Cardiac muscle cell (in vitro differentiated cells and primary cell): ENCODE measurements around the gene STX16. TPM values are rescaled to one million over a fixed set of nuclear protein-coding genes. Genes with fewer than 3 reads are reported as not detected.
"Not testable (repeated sequence)": the region's sequence is repeated elsewhere in the genome, so short reads cannot be mapped to it uniquely, and the experiment has no call there.

ENCODE experiments used
- DNase-seq, 2 donors: peaks; one replicate each; pipeline versions ENCODE4 v3.0.0 to v3.0.0-alpha.2; 2010 to 2017; ENCODE audit warnings: low read depth in 1 of 2, low spot score in 1 of 2
- H3K27ac ChIP-seq: fragments of 200-600 bp; sonication (generic); 2 replicates; pipeline ENCODE4 v1.5.1; 2016
- H3K27me3 ChIP-seq: fragments of 200-600 bp; sonication (generic); 2 replicates; pipeline ENCODE4 v1.6.0; 2016; ENCODE audit warnings: control low read depth
- H3K36me3 ChIP-seq: fragments of 200-600 bp; sonication (generic); 2 replicates; pipeline ENCODE4 v1.5.1; 2016; ENCODE audit warnings: control low read depth
- H3K4me1 ChIP-seq: fragments of 200-600 bp; sonication (generic); 2 replicates; pipeline ENCODE4 v1.8.1; 2017; ENCODE audit warnings: low read depth, mild to moderate bottlenecking, mixed run types
- H3K4me3 ChIP-seq: fragments of 200-600 bp; sonication (generic); 2 replicates; pipeline ENCODE4 v1.5.1; 2016; ENCODE audit warnings: mild to moderate bottlenecking
- H3K9me3 ChIP-seq: fragments of 200-600 bp; sonication (generic); 2 replicates; pipeline ENCODE4 v1.5.1; 2017; ENCODE audit warnings: low read depth, mild to moderate bottlenecking, control low read depth
- polyA plus RNA-seq: library from polyadenylated mRNA; unstranded; fragments of >200 nt; fragmentation: Nextera tagmentation; extraction: Ambion mirVana; gene quantifications from 2 replicates; pipeline ENCODE4 v1.2.1, GENCODE V29; 2016
- total RNA-seq: library from RNA; depleted of rRNA; stranded (reverse); fragments of >200 nt; gene quantifications from 2 replicates; pipeline ENCODE4 v1.2.3, GENCODE V29; 2016
- TF ChIP-seq, protein P1 (sequence below): IDR thresholded peaks from 2 replicates; pipeline ENCODE4 v1.5.1; 2012; ENCODE audit warnings: low read depth, mild to moderate bottlenecking, low read length

STX16 gene
- total and polyA plus RNA-seq, 2 experiments from 2014 or later: 55.5 to 58.1 TPM

DNA sequence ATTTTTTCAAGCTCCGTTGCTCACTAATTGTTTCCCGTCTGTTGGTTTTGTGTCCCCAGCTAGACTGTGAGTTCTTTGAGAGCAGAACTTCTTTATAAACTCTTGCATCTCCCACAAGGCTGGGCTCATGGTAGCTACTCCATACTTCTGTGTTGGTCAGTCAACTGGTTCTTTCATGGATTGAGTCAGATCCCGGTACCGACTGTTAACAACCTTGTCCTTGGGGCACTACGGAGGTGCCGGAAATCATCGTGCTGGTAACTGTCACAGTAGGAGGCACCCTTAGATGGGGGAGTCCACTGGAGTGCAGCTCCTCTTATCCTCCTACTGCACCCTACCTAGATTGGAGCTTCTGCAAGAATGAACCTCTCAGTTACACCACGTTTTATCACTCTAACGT lies 8.6 kb upstream of the STX16 start:
- Histone ChIP-seq H3K36me3 (no peaks in the 10 kb centered on the region), H3K4me1 (no peaks in the 10 kb centered on the region), H3K27me3 (no peaks in the 10 kb centered on the region), H3K27ac (no peak overlapping the region), H3K4me3 (no peak overlapping the region), H3K9me3 (no peaks in the 10 kb centered on the region)
- TF ChIP-seq, protein P1, sequence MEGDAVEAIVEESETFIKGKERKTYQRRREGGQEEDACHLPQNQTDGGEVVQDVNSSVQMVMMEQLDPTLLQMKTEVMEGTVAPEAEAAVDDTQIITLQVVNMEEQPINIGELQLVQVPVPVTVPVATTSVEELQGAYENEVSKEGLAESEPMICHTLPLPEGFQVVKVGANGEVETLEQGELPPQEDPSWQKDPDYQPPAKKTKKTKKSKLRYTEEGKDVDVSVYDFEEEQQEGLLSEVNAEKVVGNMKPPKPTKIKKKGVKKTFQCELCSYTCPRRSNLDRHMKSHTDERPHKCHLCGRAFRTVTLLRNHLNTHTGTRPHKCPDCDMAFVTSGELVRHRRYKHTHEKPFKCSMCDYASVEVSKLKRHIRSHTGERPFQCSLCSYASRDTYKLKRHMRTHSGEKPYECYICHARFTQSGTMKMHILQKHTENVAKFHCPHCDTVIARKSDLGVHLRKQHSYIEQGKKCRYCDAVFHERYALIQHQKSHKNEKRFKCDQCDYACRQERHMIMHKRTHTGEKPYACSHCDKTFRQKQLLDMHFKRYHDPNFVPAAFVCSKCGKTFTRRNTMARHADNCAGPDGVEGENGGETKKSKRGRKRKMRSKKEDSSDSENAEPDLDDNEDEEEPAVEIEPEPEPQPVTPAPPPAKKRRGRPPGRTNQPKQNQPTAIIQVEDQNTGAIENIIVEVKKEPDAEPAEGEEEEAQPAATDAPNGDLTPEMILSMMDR: no peak
- DNase-seq: no peak

DNA sequence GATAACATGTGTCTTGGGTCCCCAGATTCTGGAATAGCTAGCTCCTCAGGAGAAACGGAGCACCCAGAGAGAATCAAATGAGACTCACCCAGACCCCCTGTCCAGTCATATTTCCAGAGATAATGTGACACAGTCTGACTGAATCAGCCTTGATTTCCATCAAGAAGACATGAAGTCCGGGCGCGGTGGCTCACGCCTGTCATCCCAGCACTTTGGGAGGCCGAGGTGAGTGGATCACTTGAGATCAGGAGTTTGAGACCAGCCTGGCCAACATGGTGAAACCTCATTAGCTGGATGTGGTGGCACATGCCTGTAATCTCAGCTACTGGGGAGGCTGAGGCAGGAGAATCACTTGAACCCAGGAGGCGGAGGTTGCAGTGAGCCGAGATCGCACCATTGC lies 8.2 kb upstream of the STX16 start:
- not testable (repeated sequence) for H3K27ac ChIP-seq, H3K4me3 ChIP-seq, H3K4me1 ChIP-seq, DNase-seq, H3K27me3 ChIP-seq, H3K36me3 ChIP-seq, H3K9me3 ChIP-seq

DNA sequence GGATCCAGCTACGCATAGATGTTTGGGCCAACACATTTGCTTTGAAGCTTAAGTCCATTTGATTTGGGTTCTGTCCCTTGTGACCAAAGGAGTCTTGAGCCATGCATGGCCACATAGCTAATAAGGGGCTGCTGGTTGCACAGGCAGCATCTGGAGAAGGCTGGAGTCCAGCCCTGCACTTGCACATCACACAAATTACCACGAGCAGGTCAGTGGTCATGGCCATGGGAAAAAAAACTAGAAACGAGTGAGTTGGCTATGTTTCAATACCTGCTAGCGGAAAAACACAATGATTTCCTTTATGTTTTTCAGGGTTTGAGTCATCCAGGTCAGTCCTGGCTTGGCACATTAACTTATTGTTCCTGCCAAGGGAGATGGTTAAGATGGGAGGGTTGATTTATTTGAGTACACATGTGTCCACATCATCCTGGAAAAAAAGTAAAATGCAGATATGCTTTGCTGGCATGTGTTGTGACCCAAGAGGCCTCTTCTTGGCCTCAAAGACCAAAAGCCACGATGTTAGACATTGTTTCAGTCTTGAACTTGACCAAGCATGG lies 5.6 kb upstream of the STX16 start:
- H3K27ac ChIP-seq: no peak overlapping the region
- H3K4me3 ChIP-seq: no peak overlapping the region
- TF ChIP-seq, protein P1: no peak
- peak in 1 of 2 donors; percentile 67 for DNase-seq
- no peaks in the 10 kb centered on the region for H3K27me3 ChIP-seq
- H3K9me3 ChIP-seq: no peaks in the 10 kb centered on the region
- H3K4me1 ChIP-seq: no peaks in the 10 kb centered on the region
- no peaks in the 10 kb centered on the region for H3K36me3 ChIP-seq

DNA sequence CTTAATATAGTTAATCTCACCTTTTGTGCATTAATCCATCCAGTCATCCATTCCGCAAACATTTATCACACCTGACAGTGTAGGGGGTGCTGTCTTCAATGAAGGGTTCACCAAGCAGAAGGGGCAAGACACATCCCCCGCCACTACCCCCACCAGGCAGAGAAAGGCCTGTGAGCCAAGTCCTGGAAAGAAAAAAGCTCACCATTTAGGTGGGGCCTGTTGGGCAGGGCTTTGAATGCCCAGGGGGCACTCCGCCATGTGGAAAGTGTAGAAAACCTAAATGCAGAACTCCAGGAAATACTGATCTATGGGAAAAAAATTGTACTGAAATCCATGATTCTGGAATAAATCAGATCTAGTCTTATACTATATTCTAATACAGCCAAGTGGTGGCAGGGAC lies 4.8 kb upstream of the STX16 start:
- TF ChIP-seq, protein P1: no peak
- Histone ChIP-seq H3K4me1 (no peaks in the 10 kb centered on the region), H3K27ac (no peak overlapping the region), H3K4me3 (no peak overlapping the region), H3K9me3 (no peaks in the 10 kb centered on the region), H3K36me3 (no peaks in the 10 kb centered on the region), H3K27me3 (no peaks in the 10 kb centered on the region)
- no peak for DNase-seq

DNA sequence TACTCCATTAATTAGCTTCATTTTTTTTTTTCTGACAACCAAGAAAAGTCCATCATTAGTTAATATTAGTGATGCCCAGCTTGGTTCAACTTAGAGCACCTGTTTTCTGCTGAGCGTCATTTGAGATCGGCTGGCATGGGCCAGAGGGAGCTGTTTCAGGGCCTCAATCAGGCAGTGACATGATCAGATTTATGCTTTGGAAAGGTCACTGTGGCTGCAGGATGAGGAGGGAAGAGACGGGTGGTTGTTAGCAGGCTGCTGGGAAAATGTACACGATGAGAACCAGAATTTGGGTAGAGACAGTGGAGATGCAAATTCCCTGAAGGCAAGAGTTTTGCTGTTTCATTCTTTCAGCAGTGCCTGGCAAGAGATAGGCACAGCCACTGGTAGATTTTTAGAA lies 4.4 kb upstream of the STX16 start:
- Histone ChIP-seq H3K9me3 (no peaks in the 10 kb centered on the region), H3K36me3 (no peaks in the 10 kb centered on the region), H3K27me3 (no peaks in the 10 kb centered on the region), H3K4me3 (no peak overlapping the region), H3K4me1 (no peaks in the 10 kb centered on the region), H3K27ac (no peak overlapping the region)
- TF ChIP-seq, protein P1: no peak
- no peak for DNase-seq

DNA sequence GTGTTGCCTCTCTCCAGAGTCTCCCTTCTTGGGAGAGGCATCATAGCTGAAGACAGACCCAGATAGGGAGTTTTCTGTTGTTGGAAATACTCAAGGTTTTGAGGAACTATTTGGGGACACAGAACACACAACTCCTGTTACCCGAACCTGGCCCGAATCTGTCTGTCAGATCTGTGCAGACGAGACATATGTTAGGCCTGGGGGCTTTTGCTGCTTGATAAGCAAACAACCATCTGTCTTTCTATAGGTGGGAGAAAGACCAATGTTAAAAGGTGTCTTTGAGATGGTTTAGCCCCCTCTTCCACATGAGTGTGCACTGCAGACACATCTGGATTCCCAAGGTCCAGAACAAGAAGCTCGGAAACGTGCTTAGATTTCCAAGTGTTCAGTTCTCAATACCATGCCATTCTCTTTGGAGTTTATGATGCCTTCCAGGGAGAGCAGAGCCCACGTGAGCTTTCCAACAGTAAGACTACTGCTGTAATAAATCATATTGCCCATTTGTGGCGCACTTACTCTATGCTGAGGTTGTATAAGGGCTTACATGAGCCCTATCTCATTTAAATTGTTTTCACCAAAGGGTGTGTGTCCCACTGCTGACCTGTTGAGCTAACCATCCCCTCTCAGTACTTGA lies 3.8 kb upstream of the STX16 start:
- H3K9me3 ChIP-seq: no peaks in the 10 kb centered on the region

More for the DNA sequence above, 3.8 kb upstream of the STX16 start:
- H3K27me3 ChIP-seq: no peaks in the 10 kb centered on the region
- DNase-seq: no peak
- H3K36me3 ChIP-seq: no peaks in the 10 kb centered on the region
- H3K27ac ChIP-seq: no peak overlapping the region
- no peaks in the 10 kb centered on the region for H3K4me1 ChIP-seq
- TF ChIP-seq, protein P1: no peak
- no peak overlapping the region for H3K4me3 ChIP-seq
